K562 (cell line): ENCODE data around the gene KMT2D. TPM values are rescaled to one million over a fixed set of nuclear protein-coding genes. Genes with fewer than 3 reads are reported as not detected.
A peak's percentile ranks its signal among the peaks of the same experiment; 100 is the strongest.

ENCODE experiments used
- BRD4 ChIP-seq: fragments of 200-600 bp; sonication (generic); IDR thresholded peaks from 2 replicates; pipeline ENCODE4 v1.6.1; 2017; ENCODE audit warnings: inconsistent platforms
- CEBPZ ChIP-seq: fragments of 150-350 bp; IDR thresholded peaks from 2 replicates; pipeline ENCODE4 v1.6.1; 2014; ENCODE audit warnings: low read depth, mild to moderate bottlenecking, low read length, borderline replicate concordance
- EZH2 ChIP-seq: IDR thresholded peaks from 2 replicates; pipeline ENCODE4 v1.6.1; 2012; ENCODE audit warnings: low read depth, mild to moderate bottlenecking, inconsistent platforms, low read length, borderline replicate concordance
- TAF15 ChIP-seq: fragments of 200-400 bp; formaldehyde crosslinking; IDR thresholded peaks from 2 replicates; pipeline ENCODE4 v1.6.1; 2017; ENCODE audit warnings: mild to moderate bottlenecking, low read depth, low read length, moderate library complexity
- TFAP4 ChIP-seq: sonication (generic); formaldehyde crosslinking; IDR thresholded peaks from 2 replicates; pipeline ENCODE4 v1.8.0; 2022; ENCODE audit warnings: missing genetic modification reagents, mild to moderate bottlenecking, moderate library complexity, borderline replicate concordance
- TRIM24 ChIP-seq, 2 experiments: fragments of 450-650 bp; IDR thresholded peaks; 2 replicates each; pipeline ENCODE4 v1.6.1; 2016
- ZNF224 ChIP-seq: sonication (generic); formaldehyde crosslinking; IDR thresholded peaks from 2 replicates; pipeline ENCODE4 v1.8.0; 2022; ENCODE audit warnings: mild to moderate bottlenecking, missing genetic modification reagents
- ZNF253 ChIP-seq: fragments of 250-450 bp; sonication (Bioruptor Pico); conservative IDR thresholded peaks from 2 replicates; pipeline ENCODE4 v1.6.1; 2021; ENCODE audit warnings: mild to moderate bottlenecking
- polyA plus RNA-seq, 8 experiments: library from polyadenylated mRNA; depleted of rRNA in 4 of 8; stranded (reverse) in 5 of 8; unstranded in 3 of 8; fragments of >200 nt; fragmentation: Nextera tagmentation in 2 of 8; fragmentation: Illumina TruSeq in 1 of 8; extraction: Ambion mirVana in 2 of 8; extraction: Trizol in 1 of 8; gene quantifications; 2 replicates each; pipeline versions ENCODE4 v1.2.1 to v1.2.3, GENCODE V29; 2011 to 2014; ENCODE audit warnings: inconsistent platforms in 1 of 8, missing spikeins in 1 of 8
- total RNA-seq, 7 experiments: library from RNA; depleted of rRNA in 6 of 7; stranded (reverse); fragments of >200 nt in 6 of 7; fragmentation: Illumina TruSeq in 2 of 7; extraction: Trizol in 2 of 7; gene quantifications; 2 replicates each; pipeline versions ENCODE4 v1.2.1 to v1.2.3, GENCODE V29; 2011 to 2021; ENCODE audit warnings: low replicate concordance in 1 of 7
- TF ChIP-seq, protein P1 (sequence below): fragments of 250-450 bp; sonication (Bioruptor Pico); IDR thresholded peaks from 2 replicates; pipeline ENCODE4 v1.5.0; 2021; ENCODE audit warnings: mild to moderate bottlenecking, borderline replicate concordance
- TF ChIP-seq, protein P2 (sequence below), 2 experiments: fragments of 450-650 bp; formaldehyde crosslinking in 1 of 2; IDR thresholded peaks; 2 replicates each; pipeline versions ENCODE4 v1.4.0 to v1.6.1; 2014 to 2020; ENCODE audit warnings: mild to moderate bottlenecking in 2 of 2, borderline replicate concordance in 1 of 2, low read depth in 1 of 2

The KMT2D gene
- total and polyA plus RNA-seq, 9 of the 15 experiments (the other 6 are each of a cell fraction or from before 2014, with no cell fraction given) = 0.22 to 93.7 (median 13.7) TPM

- TF ChIP-seq CEBPZ (no peak), TFAP4 (CRISPR knock-in tag) (peak; percentile 63; the same call in 1 of the 2 replicates), TAF15 (no peak), ZNF253 (no peak), TRIM24 (IDR thresholded peaks at IDR 0.05) (peak in 1 of 2 experiments; percentile 11; a peak in 1 of 4 replicates), ZNF224 (no peak), EZH2 (no peak), BRD4 (no peak)
- TF ChIP-seq, protein P1, sequence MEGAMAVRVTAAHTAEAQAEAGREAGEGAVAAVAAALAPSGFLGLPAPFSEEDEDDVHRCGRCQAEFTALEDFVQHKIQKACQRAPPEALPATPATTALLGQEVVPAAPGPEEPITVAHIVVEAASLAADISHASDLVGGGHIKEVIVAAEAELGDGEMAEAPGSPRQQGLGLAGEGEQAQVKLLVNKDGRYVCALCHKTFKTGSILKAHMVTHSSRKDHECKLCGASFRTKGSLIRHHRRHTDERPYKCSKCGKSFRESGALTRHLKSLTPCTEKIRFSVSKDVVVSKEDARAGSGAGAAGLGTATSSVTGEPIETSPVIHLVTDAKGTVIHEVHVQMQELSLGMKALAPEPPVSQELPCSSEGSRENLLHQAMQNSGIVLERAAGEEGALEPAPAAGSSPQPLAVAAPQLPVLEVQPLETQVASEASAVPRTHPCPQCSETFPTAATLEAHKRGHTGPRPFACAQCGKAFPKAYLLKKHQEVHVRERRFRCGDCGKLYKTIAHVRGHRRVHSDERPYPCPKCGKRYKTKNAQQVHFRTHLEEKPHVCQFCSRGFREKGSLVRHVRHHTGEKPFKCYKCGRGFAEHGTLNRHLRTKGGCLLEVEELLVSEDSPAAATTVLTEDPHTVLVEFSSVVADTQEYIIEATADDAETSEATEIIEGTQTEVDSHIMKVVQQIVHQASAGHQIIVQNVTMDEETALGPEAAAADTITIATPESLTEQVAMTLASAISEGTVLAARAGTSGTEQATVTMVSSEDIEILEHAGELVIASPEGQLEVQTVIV = no peak
- TF ChIP-seq, protein P2, sequence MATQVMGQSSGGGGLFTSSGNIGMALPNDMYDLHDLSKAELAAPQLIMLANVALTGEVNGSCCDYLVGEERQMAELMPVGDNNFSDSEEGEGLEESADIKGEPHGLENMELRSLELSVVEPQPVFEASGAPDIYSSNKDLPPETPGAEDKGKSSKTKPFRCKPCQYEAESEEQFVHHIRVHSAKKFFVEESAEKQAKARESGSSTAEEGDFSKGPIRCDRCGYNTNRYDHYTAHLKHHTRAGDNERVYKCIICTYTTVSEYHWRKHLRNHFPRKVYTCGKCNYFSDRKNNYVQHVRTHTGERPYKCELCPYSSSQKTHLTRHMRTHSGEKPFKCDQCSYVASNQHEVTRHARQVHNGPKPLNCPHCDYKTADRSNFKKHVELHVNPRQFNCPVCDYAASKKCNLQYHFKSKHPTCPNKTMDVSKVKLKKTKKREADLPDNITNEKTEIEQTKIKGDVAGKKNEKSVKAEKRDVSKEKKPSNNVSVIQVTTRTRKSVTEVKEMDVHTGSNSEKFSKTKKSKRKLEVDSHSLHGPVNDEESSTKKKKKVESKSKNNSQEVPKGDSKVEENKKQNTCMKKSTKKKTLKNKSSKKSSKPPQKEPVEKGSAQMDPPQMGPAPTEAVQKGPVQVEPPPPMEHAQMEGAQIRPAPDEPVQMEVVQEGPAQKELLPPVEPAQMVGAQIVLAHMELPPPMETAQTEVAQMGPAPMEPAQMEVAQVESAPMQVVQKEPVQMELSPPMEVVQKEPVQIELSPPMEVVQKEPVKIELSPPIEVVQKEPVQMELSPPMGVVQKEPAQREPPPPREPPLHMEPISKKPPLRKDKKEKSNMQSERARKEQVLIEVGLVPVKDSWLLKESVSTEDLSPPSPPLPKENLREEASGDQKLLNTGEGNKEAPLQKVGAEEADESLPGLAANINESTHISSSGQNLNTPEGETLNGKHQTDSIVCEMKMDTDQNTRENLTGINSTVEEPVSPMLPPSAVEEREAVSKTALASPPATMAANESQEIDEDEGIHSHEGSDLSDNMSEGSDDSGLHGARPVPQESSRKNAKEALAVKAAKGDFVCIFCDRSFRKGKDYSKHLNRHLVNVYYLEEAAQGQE (IDR thresholded peaks at IDR 0.05; ENCODE audit: borderline replicate concordance) = no peak
- TF ChIP-seq, protein P2 (CRISPR knock-in tag; IDR thresholded peaks at IDR 0.05; ENCODE audit: low read depth) = peak; percentile 36; the same call in 1 of the 2 replicates
Observed at GRCh38 chr12:49089821-49090773, 29.5 kb upstream of the KMT2D start (continued).
